HG02678 (cell line): ENCODE results near the gene ECEL1.
"Not testable (repeated sequence)": the region's sequence is repeated elsewhere in the genome, so short reads cannot be mapped to it uniquely, and the experiment has no call there.

Experiments used
- ATAC-seq: cut with Tn5 transposase; IDR thresholded peaks from one replicate; pipeline ENCODE4 v1.9.1; 2021; ENCODE audit warnings: mild to moderate bottlenecking, moderate library complexity; ENCODE audit not compliant: unreplicated experiment

The ECEL1 gene, protein sequence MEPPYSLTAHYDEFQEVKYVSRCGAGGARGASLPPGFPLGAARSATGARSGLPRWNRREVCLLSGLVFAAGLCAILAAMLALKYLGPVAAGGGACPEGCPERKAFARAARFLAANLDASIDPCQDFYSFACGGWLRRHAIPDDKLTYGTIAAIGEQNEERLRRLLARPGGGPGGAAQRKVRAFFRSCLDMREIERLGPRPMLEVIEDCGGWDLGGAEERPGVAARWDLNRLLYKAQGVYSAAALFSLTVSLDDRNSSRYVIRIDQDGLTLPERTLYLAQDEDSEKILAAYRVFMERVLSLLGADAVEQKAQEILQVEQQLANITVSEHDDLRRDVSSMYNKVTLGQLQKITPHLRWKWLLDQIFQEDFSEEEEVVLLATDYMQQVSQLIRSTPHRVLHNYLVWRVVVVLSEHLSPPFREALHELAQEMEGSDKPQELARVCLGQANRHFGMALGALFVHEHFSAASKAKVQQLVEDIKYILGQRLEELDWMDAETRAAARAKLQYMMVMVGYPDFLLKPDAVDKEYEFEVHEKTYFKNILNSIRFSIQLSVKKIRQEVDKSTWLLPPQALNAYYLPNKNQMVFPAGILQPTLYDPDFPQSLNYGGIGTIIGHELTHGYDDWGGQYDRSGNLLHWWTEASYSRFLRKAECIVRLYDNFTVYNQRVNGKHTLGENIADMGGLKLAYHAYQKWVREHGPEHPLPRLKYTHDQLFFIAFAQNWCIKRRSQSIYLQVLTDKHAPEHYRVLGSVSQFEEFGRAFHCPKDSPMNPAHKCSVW

DNA sequence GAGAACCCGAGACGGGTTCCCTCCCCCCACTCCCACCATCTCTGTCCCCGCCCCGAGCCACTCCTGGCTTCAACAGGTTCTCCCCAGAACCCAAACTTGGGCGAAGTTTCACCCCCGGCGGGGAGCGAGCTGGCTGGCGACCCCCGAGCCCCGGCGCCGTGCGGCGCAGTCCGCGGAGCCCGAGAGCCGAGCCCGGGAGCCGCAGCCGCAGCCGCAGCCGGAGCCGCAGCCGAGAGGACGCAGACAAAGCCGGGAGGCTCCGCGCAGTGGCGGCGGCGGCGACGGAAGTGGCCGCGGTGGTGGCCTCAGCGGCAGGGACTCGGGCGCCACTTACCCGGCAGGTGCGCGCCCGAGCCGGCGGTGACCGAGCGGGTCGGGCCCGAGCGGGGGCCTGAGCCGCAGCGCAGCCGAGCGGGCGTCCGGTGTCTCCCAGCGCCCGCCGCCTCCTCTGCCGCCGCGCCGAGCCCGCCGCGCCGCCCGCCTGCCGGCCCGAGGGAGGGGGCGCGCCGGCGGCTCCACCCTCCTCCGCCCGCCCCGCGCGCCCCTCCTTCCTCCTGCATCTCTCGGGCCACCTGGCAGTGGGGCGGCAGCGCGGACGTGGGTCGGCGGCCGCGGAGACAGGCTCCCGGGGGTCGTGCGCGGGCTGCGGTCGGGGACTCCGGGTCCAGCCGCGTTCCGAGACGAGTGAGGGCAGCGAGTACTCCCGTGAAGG lies at the start of gene ECEL1:
TSS of gene ECEL1 (minus strand) at position 450 of the 712 bp plus-strand sequence. CDS start 1,181 bp downstream, outside the sequence.
- ATAC-seq: no peak

DNA sequence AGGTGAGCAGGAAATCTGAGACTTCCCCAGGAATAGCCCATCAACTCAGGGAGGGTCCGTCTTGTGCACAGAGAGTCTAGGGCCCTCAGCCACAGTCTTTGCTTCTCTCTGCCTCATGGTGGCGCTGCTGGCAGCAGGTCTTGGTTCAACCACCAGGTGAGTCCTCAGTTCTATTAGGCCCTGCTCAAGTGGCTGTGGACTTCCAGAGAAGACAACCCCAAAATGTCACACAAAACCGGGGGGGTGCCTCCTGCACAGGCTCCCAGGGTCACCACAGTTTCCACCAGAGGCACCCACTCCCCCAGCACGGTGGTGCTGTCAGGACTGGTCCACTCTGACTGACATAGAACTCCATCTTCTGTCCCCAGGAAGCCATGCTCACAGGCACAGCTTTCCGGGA lies 49.4 kb upstream of the ECEL1 start:
- no peak for ATAC-seq

DNA sequence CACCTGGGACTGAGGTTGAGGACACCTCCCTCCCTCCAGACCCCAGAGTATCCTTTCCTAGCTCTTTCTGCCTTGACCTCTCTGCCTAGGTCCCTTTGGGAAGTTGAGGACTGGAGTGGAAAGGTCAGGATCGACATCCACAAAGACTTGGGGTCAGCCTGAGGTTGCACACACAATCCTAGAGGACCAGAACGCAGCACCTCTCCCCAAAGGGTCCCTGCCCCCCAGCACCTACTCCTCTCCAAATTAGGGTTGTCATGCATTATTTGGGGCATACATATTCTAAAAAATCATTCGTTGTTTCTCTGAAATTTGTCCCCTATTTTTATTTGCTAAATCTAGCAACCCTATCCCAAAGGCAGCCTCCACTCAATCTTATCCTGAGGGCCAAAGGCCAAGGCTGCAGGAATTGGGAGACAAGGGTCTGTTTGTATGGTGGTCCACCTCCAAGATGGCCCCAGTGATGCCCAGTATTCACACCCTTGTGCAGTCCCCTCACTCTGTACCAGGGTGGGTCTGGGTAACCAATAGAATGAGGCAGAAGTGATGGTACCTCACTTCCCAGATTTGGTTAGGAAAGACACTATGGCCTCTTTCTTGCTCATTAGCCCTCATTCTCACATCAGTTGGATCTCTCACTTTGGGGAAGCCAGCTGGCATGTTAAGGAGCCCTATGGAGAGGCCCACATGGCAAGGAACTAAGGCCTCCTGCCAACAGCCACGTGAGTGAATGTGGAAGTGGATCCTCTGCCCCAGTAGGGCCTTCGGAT lies 48.3 kb upstream of the ECEL1 start:
- ATAC-seq: no peak

DNA sequence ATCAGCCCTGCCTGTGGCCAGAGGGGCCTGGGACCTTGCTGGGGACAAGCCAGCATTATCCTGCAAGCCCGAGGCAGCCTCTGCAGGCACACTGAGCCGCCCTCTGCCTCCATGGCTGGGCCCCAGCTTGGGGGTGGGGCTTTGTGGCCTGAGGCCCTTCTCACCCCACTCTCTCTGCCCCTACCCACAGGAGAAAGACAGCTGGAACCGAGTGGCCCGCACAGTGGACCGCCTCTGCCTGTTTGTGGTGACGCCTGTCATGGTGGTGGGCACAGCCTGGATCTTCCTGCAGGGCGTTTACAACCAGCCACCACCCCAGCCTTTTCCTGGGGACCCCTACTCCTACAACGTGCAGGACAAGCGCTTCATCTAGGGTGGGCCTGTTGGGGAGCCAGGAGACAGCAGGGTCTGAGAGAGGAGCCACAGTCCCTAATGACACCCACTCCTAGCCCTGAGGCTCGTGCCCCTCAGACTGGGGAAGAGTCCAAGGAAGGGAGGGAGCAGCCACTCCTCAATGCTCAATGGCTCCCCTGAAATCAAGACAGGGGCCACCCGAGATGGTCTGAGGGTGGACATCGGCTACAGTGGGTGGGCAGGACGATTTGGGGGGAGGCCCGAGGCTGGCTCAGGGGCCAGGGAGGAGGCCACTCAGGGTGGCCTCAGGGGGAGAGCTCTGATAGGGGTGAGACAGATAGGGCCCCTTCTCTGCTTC lies 47.5 kb upstream of the ECEL1 start:
- no peak for ATAC-seq

DNA sequence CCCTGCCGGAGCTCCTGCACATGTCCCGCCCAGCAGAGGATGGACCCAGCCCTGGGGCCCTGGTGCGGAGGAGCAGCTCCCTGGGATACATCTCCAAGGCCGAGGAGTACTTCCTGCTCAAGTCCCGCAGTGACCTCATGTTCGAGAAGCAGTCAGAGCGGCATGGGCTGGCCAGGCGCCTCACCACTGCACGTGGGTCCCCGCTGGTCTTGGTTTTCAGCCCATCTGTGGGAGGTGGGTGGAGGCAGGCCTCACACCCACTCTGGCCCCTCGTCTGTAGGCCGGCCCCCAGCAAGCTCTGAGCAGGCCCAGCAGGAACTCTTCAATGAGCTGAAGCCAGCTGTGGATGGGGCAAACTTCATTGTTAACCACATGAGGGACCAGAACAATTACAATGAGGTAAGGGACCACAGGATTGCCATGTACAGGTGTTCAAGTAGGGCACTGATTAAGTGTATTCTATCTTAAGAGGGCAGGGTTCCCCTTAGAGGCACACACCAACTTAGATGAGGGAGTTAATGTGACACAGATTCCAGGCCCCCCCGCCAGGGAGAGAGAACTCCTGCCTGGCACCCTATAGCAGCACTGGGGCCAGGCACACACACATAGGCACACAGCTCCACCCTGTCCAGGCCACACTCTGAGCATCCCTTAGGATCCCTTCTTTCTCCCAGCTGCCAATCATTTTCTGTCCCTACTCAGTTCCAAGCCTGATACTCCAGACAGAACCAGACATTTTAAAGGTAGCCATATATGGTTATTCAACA lies 46.5 kb upstream of the ECEL1 start:
- no peak for ATAC-seq

DNA sequence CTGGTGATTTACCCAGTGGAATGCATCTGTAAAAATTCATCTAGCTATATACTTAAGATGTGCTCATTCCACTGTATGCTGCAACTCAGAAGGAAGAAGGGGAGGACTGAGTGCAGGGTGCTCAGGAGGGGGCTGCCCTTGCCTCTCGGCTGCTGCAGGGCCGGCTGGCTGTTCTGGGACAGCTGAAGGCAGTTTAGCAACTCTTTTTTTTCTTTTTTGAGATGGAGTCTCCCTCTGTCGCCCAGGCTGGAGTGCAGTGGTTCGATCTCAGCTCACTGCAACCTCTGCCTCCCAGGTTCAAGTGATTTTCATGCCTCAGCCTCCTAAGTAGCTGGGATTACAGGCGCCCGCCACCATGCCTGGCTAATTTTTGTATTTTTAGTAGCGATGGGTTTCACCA lies 45.2 kb upstream of the ECEL1 start:
- not testable (repeated sequence) for ATAC-seq

DNA sequence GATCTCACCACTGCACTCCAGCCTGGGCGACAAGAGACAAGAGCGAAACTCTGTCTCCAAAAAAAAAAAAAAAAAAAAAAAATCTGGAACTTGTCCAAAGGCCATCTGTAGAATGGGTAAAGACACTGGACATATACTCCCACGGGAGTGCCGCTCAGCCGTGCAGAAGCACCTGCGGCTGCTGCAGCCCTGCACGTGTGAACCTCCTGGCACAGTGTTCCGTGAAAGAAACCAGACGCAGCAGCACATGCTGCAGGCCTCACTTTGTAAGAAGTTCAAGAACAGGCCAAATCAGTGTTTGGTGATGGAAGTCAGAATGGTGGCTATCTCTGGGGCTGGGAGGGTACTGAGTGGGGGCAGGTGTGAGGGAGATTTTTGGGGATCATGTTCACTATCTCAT lies 44.8 kb upstream of the ECEL1 start:
- no peak for ATAC-seq

DNA sequence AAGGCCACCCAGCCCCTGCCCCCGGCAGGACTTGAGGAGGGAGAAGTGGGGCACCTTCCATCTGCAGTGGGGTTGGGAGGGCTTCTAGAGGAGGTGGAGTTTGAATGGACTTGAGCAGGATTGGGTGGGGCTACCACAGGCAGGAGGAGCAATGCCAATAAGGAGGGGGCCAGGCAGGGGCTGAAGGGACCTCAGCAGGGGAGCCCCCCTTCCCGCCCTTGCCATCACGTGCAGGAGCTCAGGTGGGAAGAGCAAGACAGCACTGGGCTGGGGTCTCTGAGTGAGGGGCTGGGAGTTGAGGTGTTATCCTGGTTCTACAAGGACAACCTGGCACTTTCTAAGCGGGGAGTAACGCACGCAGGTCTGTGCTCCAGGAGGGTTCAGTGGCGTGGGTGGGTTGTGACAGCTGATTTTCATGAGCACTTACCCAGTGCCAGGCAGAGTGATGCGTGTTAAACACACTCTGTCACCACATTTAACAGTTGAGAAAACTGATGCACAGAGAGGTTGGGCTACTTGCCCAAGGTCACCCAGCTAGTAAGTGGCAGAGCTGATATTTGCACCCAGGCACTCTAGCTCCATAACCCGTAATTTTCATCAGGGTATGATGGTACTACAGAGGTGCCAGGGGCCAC lies 43.1 kb upstream of the ECEL1 start:
- ATAC-seq: no peak

DNA sequence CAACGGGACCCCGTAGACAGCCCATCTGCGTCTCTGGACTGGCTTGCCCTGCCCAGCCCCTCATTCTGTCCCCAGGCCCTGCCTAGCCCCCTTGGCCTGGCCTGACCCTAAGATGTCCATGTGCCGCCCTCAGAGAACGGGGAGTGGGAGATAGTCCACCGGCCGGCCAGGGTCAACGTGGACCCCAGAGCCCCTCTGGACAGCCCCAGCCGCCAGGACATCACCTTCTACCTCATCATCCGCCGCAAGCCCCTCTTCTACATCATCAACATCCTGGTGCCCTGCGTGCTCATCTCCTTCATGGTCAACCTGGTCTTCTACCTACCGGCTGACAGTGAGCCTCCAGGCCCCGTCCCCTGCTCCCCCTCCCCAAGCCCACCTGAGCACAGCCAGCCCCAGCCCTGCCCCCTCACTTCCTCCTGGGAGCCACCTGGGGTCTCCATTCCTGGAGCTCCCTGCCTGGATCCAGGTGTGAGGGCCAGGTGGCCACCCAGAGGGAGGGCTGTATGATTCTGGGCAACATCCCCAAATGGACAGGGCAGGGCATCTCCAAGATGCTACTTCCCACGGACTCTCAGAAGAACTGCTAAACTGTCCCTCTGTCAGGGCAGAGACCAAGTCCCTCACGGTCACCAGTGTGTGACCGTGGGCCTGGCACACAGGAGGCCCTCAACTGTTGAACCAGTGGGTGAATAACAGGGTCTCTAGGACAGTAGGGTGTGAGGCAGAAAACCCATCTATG lies 42.3 kb upstream of the ECEL1 start:
- no peak for ATAC-seq

DNA sequence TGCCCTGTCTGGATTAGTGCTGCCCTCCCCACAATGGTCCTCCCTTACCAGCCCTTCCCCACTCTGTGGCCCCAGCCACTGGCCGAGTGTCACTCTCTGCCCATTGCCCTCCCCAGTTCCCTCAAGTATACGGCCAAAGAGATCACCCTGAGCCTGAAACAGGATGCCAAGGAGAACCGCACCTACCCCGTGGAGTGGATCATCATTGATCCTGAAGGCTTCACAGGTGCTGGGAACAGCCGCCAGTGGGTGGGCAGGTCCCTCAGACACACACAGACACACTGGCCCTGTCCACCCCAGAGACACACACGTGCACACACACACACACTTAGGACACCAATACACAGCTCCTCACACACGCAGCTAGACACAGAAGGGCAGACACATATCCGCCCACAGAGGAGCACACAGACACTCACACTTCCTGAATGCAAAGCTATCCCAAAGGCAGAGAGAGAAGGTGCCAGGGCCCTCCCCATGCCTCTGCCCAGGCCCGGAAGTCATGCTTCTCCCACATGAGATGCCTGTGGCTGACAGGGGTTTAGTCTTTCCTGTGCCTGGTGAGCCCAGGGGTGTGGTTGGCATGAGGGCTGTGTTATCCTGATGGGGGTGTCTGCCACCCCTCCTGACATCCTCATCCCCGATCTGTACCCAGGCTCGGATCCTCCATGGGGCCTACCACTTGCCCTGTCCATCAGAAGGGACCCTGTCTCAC lies 41.3 kb upstream of the ECEL1 start:
- no peak for ATAC-seq

DNA sequence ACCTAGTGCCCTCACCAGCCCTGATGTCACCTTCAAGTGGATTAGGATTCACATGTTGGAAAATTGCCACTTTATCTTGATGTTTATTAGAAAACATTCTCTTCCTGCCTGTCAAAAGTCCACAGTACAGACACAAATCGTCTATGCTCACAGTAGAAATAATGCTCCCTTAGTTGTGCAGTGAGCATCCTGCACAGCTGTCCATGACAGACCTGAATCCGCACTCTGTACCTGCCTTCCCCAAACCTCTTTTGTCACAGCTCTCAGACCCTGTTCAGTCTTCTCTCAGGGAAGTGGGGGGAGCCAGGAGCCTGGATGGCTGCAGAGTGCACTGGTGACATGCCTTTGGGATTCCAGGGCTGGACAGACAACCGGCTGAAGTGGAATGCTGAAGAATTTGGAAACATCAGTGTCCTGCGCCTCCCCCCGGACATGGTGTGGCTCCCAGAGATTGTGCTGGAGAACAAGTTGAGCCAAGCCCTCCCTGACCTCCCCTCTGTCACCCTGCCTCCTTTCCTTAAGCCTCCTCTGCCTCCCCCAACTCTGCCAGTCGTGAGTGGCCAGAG lies 40.4 kb upstream of the ECEL1 start:
- ATAC-seq: no peak

DNA sequence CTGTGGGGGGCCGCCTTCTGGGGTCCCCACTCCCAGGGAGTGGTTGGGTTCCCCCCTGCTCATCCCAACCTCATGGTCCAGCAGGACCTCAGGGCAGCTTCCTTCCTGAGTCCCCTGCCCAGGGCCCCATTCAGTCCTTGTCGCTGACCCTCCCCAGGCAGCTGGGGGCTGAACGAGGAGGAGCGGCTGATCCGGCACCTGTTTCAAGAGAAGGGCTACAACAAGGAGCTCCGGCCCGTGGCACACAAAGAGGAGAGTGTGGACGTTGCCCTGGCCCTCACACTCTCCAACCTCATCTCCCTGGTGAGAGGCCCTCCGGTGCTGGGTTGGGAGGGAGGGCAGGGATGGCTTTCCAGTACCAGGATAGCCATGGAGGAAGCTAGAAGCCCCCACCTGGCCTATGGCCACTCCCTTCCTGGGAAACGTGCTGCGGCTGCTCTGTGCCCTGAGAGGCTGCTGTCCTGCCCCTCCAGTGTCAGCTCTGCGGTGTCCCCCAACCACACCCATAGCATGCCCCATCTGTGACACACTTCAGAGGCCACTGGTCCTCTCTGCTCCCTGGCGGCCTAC lies 38.8 kb upstream of the ECEL1 start:
- ATAC-seq: no peak

DNA sequence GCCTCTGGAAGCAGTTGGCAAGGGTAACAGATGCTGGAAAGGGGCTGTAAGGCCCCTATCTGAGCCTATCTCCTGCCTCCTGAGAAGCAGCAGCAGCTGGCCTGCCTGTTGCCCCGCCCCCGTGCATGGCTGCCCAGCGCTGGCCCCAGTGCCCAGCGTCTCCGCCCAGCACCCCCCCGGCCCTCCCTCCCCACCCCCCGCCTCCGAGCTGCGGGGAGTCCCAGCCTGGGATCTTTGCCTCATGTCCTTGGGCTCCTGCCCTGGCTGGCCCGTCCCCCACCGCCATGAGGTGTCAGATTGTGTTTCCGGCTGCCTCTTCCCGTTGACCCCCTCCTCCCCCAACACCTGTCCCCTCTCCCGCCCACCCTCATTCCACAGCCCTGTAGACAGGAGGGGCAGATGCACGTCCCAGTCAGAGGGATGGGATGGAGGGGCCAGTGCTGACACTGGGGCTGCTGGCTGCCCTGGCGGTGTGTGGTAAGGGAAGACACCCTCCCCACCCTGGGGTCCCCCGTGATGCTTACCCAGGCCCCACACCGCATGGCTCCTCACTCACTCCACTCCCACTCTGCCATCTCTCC lies 38.2 kb upstream of the ECEL1 start, which contains the start of gene CHRND:
TSS of gene CHRND (plus strand) at position 370 of the 581 bp plus-strand sequence. CDS start at position 426, 56 bp downstream.
- ATAC-seq: no peak

DNA sequence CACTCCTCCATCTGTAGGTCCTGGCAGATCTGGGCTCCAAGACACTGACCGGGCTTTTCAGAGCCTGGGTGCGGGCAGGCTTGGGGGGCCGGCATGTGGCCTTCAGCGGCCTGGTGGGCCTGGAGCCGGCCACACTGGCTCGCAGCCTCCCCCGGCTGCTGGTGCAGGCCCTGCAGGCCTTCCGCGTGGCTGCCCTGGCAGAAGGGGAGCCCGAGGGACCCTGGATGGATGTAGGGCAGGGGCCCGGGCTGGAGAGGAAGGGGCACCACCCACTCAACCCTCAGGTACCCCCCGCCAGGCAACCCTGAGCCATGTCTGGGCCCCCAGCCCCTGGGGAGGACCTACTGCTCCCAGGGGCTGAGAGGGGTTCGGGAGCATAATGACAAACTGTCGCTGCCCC lies 37.6 kb upstream of the ECEL1 start:
- no peak for ATAC-seq

DNA sequence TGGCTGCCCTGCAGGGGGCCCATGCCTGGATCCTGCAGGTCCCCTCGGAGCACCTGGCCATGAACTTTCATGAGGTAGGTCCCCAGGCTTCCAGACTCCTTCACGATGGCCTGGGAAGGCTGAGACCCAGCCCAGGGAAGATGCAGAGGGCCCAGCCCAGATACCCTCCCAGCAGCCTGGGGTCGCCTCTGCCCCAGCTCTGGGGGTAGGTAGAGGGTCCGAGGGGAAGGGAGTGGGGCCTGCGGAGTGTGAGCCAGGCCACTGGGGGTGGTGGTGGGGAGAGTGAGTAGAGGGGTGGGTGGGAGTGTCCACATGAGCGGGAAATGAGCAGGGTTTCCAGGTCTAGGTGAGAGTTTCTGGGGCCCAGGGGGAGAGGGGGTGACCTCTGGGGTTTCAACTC lies 37.1 kb upstream of the ECEL1 start:
- no peak for ATAC-seq
